Smooth muscle cell (in vitro differentiated cells): ENCODE measurements around the gene PTPRU. TPM values are rescaled to one million over a fixed set of nuclear protein-coding genes. Genes with fewer than 3 reads are reported as not detected.
A peak's percentile ranks its signal among the peaks of the same experiment; 100 is the strongest.

Experiments
- DNase-seq: peaks from one replicate; lab custom pipeline; 2025; ENCODE audit not compliant: unreplicated experiment; lab: John Stamatoyannopoulos, UW
- H2AFZ ChIP-seq: fragments of 200-600 bp; sonication (generic); 2 replicates; pipeline ENCODE4 v1.6.0; 2016; ENCODE audit warnings: antibody characterized with exemption, low read depth, mild to moderate bottlenecking
- H3F3A ChIP-seq: fragments of 200-600 bp; sonication (generic); 2 replicates; pipeline ENCODE4 v1.6.0; 2017; ENCODE audit warnings: antibody characterized with exemption, low read depth
- H3K27ac ChIP-seq: fragments of 200-600 bp; sonication (generic); 2 replicates; pipeline ENCODE4 v1.5.1; 2016; ENCODE audit warnings: low read depth, mild to moderate bottlenecking
- H3K27me3 ChIP-seq: fragments of 200-600 bp; sonication (generic); 2 replicates; pipeline ENCODE4 v1.6.1; 2016; ENCODE audit warnings: low read depth, mild to moderate bottlenecking
- H3K36me3 ChIP-seq: fragments of 200-600 bp; sonication (generic); 2 replicates; pipeline ENCODE4 v1.5.1; 2016; ENCODE audit warnings: low read depth
- H3K4me1 ChIP-seq: fragments of 200-600 bp; sonication (generic); 2 replicates; pipeline ENCODE4 v1.5.1; 2016; ENCODE audit warnings: low read depth
- H3K4me2 ChIP-seq: fragments of 200-600 bp; sonication (generic); 2 replicates; pipeline ENCODE4 v1.6.0; 2016; ENCODE audit warnings: mild to moderate bottlenecking
- H3K4me3 ChIP-seq: fragments of 200-600 bp; sonication (generic); 2 replicates; pipeline ENCODE4 v1.5.1; 2016; ENCODE audit warnings: mild to moderate bottlenecking
- H3K79me2 ChIP-seq: fragments of 200-600 bp; sonication (generic); 2 replicates; pipeline ENCODE4 v1.6.0; 2016; ENCODE audit warnings: low read depth, mild to moderate bottlenecking
- H3K9ac ChIP-seq: fragments of 200-600 bp; sonication (generic); 2 replicates; pipeline ENCODE4 v1.6.0; 2016; ENCODE audit warnings: low read depth
- H3K9me3 ChIP-seq: fragments of 200-600 bp; sonication (generic); replicated peaks from 2 replicates; pipeline ENCODE4 v1.5.1; 2016; ENCODE audit warnings: low read depth
- H4K20me1 ChIP-seq: fragments of 200-600 bp; sonication (generic); 2 replicates; pipeline ENCODE4 v1.6.0; 2016; ENCODE audit warnings: low read depth
- WGBS: methylation state at CpG from one replicate; pipeline ENCODE4 v1.1.7; 2016; ENCODE audit warnings: low lambda C conversion rate; 5-methylcytosine and 5-hydroxymethylcytosine counted together
- polyA plus RNA-seq: library from polyadenylated mRNA; unstranded; fragments of >200 nt; fragmentation: Nextera tagmentation; extraction: Ambion mirVana; gene quantifications from 2 replicates; pipeline ENCODE4 v1.2.1, GENCODE V29; 2016
- total RNA-seq: library from RNA; depleted of rRNA; stranded (reverse); fragments of >200 nt; gene quantifications from 2 replicates; pipeline ENCODE4 v1.2.3, GENCODE V29; 2014
- TF ChIP-seq, protein P1 (sequence below): fragments of 200-600 bp; sonication (generic); IDR thresholded peaks from 2 replicates; pipeline ENCODE4 v1.5.1; 2017; ENCODE audit warnings: borderline replicate concordance, mild to moderate bottlenecking, antibody characterized with exemption; ENCODE audit not compliant: insufficient read depth, poor library complexity, severe bottlenecking

PTPRU gene
- total and polyA plus RNA-seq, 2 experiments from 2014 or later: 41.1 to 67.8 TPM

DNA sequence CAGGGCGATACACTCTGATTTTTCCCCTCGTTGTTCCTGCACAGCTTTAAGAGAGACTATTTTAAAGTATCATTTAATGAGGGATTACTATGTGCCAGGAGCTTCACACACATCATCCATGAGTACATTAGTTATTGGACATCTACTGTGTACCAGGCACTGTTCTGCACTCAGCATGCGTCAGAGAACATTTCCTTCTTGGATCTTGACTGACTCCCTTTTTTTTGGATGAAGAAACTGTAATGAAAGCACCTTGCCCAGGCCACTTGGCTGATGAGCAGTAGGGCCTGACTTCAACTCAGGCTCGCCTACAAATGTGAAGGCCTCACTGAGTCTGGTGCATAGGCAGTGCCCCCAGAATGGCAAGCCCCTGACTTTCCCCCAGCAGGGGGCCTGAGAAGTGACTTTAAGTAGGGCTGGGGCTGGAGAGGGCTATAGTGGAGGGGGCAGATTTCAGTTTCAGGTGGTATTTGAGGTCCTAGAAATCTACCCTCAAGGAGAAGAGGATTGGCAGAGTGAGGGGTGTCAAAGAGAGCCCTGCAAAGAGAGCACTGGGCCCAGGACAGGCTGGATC is 50.0 kb downstream of the PTPRU start:
- Histone ChIP-seq H2AFZ (no peak overlapping the region), H3K36me3 (no peaks in the 10 kb centered on the region), H3K79me2 (no peaks in the 10 kb centered on the region), H3K4me3 (no peak overlapping the region), H3F3A (no peaks in the 10 kb centered on the region), H3K4me1 (peaks cover 3% of the 10 kb centered on the region), H4K20me1 (no peaks in the 10 kb centered on the region), H3K9ac (no peak overlapping the region), H3K4me2 (no peak overlapping the region), H3K27ac (no peak overlapping the region), H3K9me3 (no peaks in the 10 kb centered on the region), H3K27me3 (no peaks in the 10 kb centered on the region)
- no peak for DNase-seq
- WGBS: 95% methylated on average over 4 of the region's 4 CpGs
- TF ChIP-seq, protein P1, sequence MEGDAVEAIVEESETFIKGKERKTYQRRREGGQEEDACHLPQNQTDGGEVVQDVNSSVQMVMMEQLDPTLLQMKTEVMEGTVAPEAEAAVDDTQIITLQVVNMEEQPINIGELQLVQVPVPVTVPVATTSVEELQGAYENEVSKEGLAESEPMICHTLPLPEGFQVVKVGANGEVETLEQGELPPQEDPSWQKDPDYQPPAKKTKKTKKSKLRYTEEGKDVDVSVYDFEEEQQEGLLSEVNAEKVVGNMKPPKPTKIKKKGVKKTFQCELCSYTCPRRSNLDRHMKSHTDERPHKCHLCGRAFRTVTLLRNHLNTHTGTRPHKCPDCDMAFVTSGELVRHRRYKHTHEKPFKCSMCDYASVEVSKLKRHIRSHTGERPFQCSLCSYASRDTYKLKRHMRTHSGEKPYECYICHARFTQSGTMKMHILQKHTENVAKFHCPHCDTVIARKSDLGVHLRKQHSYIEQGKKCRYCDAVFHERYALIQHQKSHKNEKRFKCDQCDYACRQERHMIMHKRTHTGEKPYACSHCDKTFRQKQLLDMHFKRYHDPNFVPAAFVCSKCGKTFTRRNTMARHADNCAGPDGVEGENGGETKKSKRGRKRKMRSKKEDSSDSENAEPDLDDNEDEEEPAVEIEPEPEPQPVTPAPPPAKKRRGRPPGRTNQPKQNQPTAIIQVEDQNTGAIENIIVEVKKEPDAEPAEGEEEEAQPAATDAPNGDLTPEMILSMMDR: no peak

DNA sequence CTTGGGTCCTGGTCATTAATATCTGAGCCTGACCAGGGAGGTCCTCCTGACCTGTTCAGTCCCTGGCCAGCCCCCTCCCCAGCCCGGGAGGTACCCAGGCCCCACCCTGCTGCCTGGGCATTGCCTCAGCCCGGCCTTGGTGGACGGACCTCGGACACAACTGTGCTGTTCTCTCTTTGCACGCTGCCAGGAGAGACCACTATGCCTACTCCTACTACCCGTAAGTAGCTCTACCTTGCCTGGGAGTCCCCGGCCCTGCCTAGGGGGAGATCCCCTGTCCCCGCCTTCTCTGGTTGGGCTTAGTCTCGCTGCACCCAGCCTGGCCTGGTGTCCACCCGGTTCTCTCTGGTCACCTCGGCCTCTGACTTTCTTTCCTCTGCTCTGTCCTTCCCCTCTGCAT is 53.2 kb downstream of the PTPRU start:
- H2AFZ ChIP-seq: no peak overlapping the region
- 96% methylated on average over 11 of the region's 11 CpGs for WGBS
- H3K4me2 ChIP-seq: no peak overlapping the region
- H3F3A ChIP-seq: no peaks in the 10 kb centered on the region
- H3K36me3 ChIP-seq: peaks cover 6% of the 10 kb centered on the region
- no peak overlapping the region for H3K4me3 ChIP-seq
- H3K27ac ChIP-seq: peak overlapping the region; percentile 36
- no peaks in the 10 kb centered on the region for H3K4me1 ChIP-seq
- TF ChIP-seq, protein P1: no peak
- H3K79me2 ChIP-seq: no peaks in the 10 kb centered on the region
- no peak overlapping the region for H3K9ac ChIP-seq
- no peaks in the 10 kb centered on the region for H4K20me1 ChIP-seq
- no peaks in the 10 kb centered on the region for H3K27me3 ChIP-seq
- H3K9me3 ChIP-seq: no peaks in the 10 kb centered on the region
- no peak for DNase-seq

DNA sequence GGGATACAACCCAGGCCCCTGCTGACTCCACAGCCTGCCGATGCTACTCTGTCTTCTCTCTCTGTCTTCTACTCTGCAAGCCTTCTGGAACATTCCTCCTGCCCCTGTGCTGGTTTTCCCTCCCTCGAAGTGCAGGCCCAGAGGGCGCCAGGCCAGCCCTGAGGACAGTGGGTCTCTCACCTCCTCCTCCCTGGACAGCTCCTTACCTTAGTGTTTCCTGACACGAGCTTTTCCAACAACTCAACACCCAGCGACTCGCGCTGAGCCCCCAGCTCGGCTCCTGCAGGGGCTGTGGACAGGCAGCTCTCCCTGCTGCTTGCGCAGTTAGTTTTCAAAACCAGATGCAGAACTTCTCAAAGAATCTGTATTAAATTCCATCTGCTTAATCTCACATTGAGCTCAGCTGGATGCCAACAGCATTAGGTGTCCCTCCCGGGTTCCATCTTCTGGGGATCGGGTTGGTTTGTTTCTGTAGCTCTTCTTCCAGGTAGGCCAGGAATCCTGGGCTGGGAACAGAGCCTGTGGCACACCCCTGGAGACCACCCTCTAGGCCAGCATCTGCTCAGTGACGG is 54.2 kb downstream of the PTPRU start:
- TF ChIP-seq, protein P1: no peak
- 61% methylated on average over 12 of the region's 12 CpGs for WGBS
- H3K4me2 ChIP-seq: no peak overlapping the region
- no peaks in the 10 kb centered on the region for H3K4me1 ChIP-seq
- peak overlapping the region; percentile 46 for H3K27ac ChIP-seq
- H3F3A ChIP-seq: no peaks in the 10 kb centered on the region
- no peaks in the 10 kb centered on the region for H3K9me3 ChIP-seq
- peaks cover 6% of the 10 kb centered on the region for H3K36me3 ChIP-seq
- no peak for DNase-seq
- H3K9ac ChIP-seq: no peak overlapping the region
- H4K20me1 ChIP-seq: no peaks in the 10 kb centered on the region
- H2AFZ ChIP-seq: no peak overlapping the region
- no peak overlapping the region for H3K4me3 ChIP-seq
- H3K27me3 ChIP-seq: no peaks in the 10 kb centered on the region
- no peaks in the 10 kb centered on the region for H3K79me2 ChIP-seq

DNA sequence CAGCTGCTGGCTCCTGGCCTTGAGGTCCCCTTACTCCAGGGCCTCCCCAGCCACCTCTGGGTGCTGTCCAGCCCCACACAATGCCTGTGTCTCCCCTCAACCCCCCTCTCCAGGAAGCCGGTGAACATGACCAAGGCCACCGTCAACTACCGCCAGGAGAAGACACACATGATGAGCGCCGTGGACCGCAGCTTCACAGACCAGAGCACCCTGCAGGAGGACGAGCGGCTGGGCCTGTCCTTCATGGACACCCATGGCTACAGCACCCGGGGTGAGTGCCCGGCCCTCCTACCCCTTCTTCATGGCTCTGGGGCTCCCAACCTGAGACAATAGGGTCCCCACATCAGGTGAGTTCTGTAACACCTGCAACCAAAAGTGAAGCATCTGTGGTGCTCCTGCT is 55.4 kb downstream of the PTPRU start:
- peaks cover 6% of the 10 kb centered on the region for H3K36me3 ChIP-seq
- no peak overlapping the region for H3K9ac ChIP-seq
- H3K27ac ChIP-seq: no peak overlapping the region
- no peaks in the 10 kb centered on the region for H3F3A ChIP-seq
- no peaks in the 10 kb centered on the region for H3K4me1 ChIP-seq
- no peak overlapping the region for H3K4me3 ChIP-seq
- no peak for DNase-seq
- H3K79me2 ChIP-seq: no peaks in the 10 kb centered on the region
- no peaks in the 10 kb centered on the region for H4K20me1 ChIP-seq
- no peaks in the 10 kb centered on the region for H3K27me3 ChIP-seq
- H2AFZ ChIP-seq: no peak overlapping the region
- no peaks in the 10 kb centered on the region for H3K9me3 ChIP-seq
- 98% methylated on average over 10 of the region's 10 CpGs for WGBS
- TF ChIP-seq, protein P1: no peak
- H3K4me2 ChIP-seq: no peak overlapping the region
